NB4 (cell line): ENCODE results near the gene RUFY1.

ENCODE experiments used
- MYC ChIP-seq: IDR thresholded peaks from 2 replicates; pipeline ENCODE4 v1.6.1; 2011; ENCODE audit warnings: low read depth, low read length
- POLR2A ChIP-seq: IDR thresholded peaks from 2 replicates; pipeline ENCODE4 v1.6.1; 2011; ENCODE audit warnings: mild to moderate bottlenecking; ENCODE audit not compliant: insufficient read length; ENCODE audit errors: extremely low read depth
- TF ChIP-seq, protein P1 (sequence below): IDR thresholded peaks from one replicate; pipeline ENCODE4 v1.5.1; 2012; ENCODE audit warnings: low read depth, low read length
- TF ChIP-seq, protein P2 (sequence below): IDR thresholded peaks from 2 replicates; pipeline ENCODE4 v1.6.1; 2011; ENCODE audit warnings: low read depth, low read length

- TF ChIP-seq, protein P1, sequence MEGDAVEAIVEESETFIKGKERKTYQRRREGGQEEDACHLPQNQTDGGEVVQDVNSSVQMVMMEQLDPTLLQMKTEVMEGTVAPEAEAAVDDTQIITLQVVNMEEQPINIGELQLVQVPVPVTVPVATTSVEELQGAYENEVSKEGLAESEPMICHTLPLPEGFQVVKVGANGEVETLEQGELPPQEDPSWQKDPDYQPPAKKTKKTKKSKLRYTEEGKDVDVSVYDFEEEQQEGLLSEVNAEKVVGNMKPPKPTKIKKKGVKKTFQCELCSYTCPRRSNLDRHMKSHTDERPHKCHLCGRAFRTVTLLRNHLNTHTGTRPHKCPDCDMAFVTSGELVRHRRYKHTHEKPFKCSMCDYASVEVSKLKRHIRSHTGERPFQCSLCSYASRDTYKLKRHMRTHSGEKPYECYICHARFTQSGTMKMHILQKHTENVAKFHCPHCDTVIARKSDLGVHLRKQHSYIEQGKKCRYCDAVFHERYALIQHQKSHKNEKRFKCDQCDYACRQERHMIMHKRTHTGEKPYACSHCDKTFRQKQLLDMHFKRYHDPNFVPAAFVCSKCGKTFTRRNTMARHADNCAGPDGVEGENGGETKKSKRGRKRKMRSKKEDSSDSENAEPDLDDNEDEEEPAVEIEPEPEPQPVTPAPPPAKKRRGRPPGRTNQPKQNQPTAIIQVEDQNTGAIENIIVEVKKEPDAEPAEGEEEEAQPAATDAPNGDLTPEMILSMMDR, result no peak
- TF ChIP-seq POLR2A, result no peak
- TF ChIP-seq, protein P2, sequence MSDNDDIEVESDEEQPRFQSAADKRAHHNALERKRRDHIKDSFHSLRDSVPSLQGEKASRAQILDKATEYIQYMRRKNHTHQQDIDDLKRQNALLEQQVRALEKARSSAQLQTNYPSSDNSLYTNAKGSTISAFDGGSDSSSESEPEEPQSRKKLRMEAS, result no peak
- no peak for TF ChIP-seq MYC
Observed at GRCh38 chr5:179620293-179620692, 69.9 kb downstream of the RUFY1 start.
